Erythroblast (primary cell): Measurements from ENCODE around the gene BUB1B.
"Not testable (repeated sequence)": the region's sequence is repeated elsewhere in the genome, so short reads cannot be mapped to it uniquely, and the experiment has no call there.

ENCODE experiments used
- DNase-seq, 2 experiments: peaks; one replicate each; lab custom pipeline; 2025; lab: John Stamatoyannopoulos, UW
- GATA1 ChIP-seq: IDR thresholded peaks from 2 replicates; pipeline ENCODE4 v1.6.1; 2011; ENCODE audit warnings: low read depth, mild to moderate bottlenecking, control low read depth, low read length, moderate library complexity
- POLR2A ChIP-seq: IDR thresholded peaks from 2 replicates; pipeline ENCODE4 v1.6.1; 2011; ENCODE audit warnings: mild to moderate bottlenecking, low read length

The BUB1B gene

GRCh38 chr15:40150163-40150925, 10.5 kb upstream of the BUB1B start:
- peak in 1 of 2 experiments; percentile 28 for DNase-seq
- TF ChIP-seq POLR2A: no peak
- no peak for TF ChIP-seq GATA1

GRCh38 chr15:40151499-40151898, 9.4 kb upstream of the BUB1B start:
- TF ChIP-seq GATA1 (no peak), POLR2A (no peak)
- no peak for DNase-seq

GRCh38 chr15:40151991-40152390, 8.9 kb upstream of the BUB1B start:
- no peak for TF ChIP-seq POLR2A
- TF ChIP-seq GATA1: no peak
- no peak for DNase-seq

- DNase-seq: not testable (repeated sequence)
These were observed 6.0 kb upstream of the BUB1B start for GRCh38 chr15:40154821-40155220.

- TF ChIP-seq GATA1 (no peak), POLR2A (no peak)
- DNase-seq: no peak
These were observed 5.5 kb upstream of the BUB1B start for GRCh38 chr15:40155270-40155910.

- TF ChIP-seq POLR2A: no peak
- no peak for TF ChIP-seq GATA1
- no peak for DNase-seq
These were observed 3.0 kb upstream of the BUB1B start for GRCh38 chr15:40157778-40158447.

- DNase-seq: no peak
- no peak for TF ChIP-seq POLR2A
- no peak for TF ChIP-seq GATA1
These were observed 848 bp upstream of the BUB1B start for GRCh38 chr15:40160021-40160420.

GRCh38 chr15:40161693-40162391, 973 bp downstream of the BUB1B start:
- TF ChIP-seq GATA1: no peak
- no peak for TF ChIP-seq POLR2A
- peak; percentile 61 to 77 for DNase-seq

- DNase-seq: no peak
- no peak for TF ChIP-seq GATA1
These were observed 1.7 kb downstream of the BUB1B start for GRCh38 chr15:40162552-40162951.

GRCh38 chr15:40163657-40164416, 3.0 kb downstream of the BUB1B start:
- TF ChIP-seq POLR2A (no peak), GATA1 (no peak)
- no peak for DNase-seq

GRCh38 chr15:40167374-40167773, 6.5 kb downstream of the BUB1B start:
- not testable (repeated sequence) for DNase-seq

- TF ChIP-seq GATA1 (no peak), POLR2A (no peak)
- no peak for DNase-seq
These were observed 14.3 kb downstream of the BUB1B start for GRCh38 chr15:40175160-40175559.

GRCh38 chr15:40182358-40183029, 21.6 kb downstream of the BUB1B start:
- TF ChIP-seq POLR2A: no peak
- TF ChIP-seq GATA1: no peak
- no peak for DNase-seq
